IPS-11a (cell line): ENCODE measurements around the gene F7.

Experiments used
- H3K4me3 ChIP-seq: one replicate; pipeline ENCODE4 v1.5.1; 2013; ENCODE audit warnings: low read depth, low read length, control low read depth

The F7 gene

DNA sequence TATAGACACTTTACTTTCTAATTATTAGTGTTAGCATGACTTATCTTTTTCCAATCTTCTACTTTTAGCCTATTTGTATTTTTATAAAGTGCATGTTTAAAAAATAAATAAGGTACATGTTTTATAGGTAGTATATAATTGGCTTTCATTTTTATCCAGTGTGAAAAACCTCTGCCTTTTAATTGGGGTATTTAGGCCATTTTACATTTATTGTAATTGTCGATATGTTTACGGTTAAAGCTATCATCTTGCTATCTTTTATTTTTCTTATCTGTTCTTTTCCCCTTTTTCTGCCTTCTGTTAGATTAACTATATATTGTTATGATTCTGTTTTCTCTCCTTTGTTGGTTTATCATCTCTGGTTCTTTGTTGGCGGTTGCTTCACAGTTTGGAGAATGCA, 62.0 kb downstream of the F7 start:
- no peak overlapping the region for H3K4me3 ChIP-seq

- H3K4me3 ChIP-seq, result no peak overlapping the region
Observed at GRCh38 chr13:113168211-113168610, 62.6 kb downstream of the F7 start.

DNA sequence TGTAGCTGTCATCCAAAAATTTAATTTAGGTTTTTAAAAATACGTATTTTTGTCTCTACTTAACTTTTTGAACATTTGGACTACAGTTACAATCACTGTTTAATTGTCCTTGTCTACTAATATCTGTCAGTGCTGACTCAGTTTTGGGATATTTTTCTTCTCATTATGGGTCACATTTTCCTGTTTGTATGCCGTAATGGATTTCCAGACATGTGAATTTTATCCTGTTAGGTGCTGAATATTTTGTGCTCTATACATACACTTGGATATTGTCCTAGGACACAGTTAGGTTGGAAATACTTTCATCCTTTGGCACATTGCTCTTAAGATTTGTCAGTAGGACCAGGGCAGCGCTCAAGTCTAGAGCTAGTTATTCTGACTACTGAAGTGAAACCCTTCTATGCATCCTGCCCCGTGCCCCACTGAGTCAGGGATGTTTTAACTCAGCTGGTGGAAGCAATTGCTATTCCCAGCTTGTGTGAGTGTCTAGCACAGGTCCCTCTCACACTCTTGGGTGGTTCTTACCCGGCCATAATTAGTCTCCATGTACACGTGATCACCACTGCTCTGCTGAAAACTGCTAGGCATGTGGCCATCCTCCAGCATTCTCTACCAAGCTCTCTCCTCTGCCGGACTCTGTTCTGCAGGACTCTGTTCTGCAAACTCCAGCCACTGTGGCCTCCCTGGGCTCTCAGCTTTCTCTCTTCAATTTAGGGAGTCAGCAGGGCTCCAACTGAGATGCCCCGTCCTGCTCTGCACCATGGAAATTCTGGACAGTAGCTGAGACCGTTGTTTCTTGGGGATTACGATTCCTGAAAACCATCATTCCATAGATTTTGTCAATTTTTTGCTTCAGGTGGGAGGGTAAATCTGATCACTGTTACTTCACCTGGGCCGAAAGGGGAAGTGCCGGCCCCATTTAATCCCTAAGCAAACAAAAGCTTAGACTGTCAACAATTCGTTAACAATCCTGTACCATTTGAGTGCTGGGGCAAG, 64.0 kb downstream of the F7 start:
- H3K4me3 ChIP-seq, result no peak overlapping the region
